ENCODE results near the gene HSD11B1.
A peak's percentile ranks its signal among the peaks of the same experiment; 100 is the strongest.

Gene HSD11B1

GRCh38 chr1:209778102-209778501 is 73.5 kb downstream of the HSD11B1 start:
- DNase-seq (ENCODE audit: insufficient read length, low spot score) (no peak), FAIRE-seq (no peak)

- FAIRE-seq (peak; percentile 18), DNase-seq (ENCODE audit: insufficient read length, low spot score) (no peak)
These were observed 75.6 kb downstream of the HSD11B1 start for GRCh38 chr1:209780268-209780667.

GRCh38 chr1:209783386-209783785 is 78.7 kb downstream of the HSD11B1 start:
- FAIRE-seq (no peak), DNase-seq (ENCODE audit: insufficient read length, low spot score) (no peak)

Measured in GM19239 (cell line).